Measurements from ENCODE around the gene PLEKHH1. TPM values are rescaled to one million over a fixed set of nuclear protein-coding genes. Genes with fewer than 3 reads are reported as not detected.

The PLEKHH1 gene
- total and polyA plus RNA-seq, 8 donors: 1.2 to 19.2 (median 15.3) TPM

- H3K9me3 ChIP-seq: peaks cover 0 to 17% of the 10 kb centered on the region in 2 donors
- H3K27ac ChIP-seq: no peak overlapping the region
- no peak for TF ChIP-seq CTCF (IDR thresholded peaks at IDR 0.05)
- H3K27me3 ChIP-seq: no peaks in the 10 kb centered on the region
- no peak for ATAC-seq
- no peak overlapping the region for H3K4me3 ChIP-seq
- intact Hi-C loops (cut with DNase I): no loop called here
- H3K4me1 ChIP-seq: peaks cover 0 to 18% of the 10 kb centered on the region in 2 donors
- DNase-seq: no peak
- no peaks in the 10 kb centered on the region for H3K36me3 ChIP-seq
Measured at GRCh38 chr14:67491741-67492507, 41.2 kb upstream of the PLEKHH1 start.

- Histone ChIP-seq H3K27me3 (no peaks in the 10 kb centered on the region), H3K27ac (no peak overlapping the region), H3K4me3 (no peak overlapping the region), H3K36me3 (no peaks in the 10 kb centered on the region), H3K4me1 (peaks cover 0 to 15% of the 10 kb centered on the region in 2 donors), H3K9me3 (peaks cover 0 to 17% of the 10 kb centered on the region in 2 donors)
- ATAC-seq: no peak
- no peak for DNase-seq
- intact Hi-C loops (cut with DNase I): no loop called here
- TF ChIP-seq CTCF (IDR thresholded peaks at IDR 0.05): no peak
Measured at GRCh38 chr14:67492538-67492937, 40.6 kb upstream of the PLEKHH1 start.

- Histone ChIP-seq H3K36me3 (no peaks in the 10 kb centered on the region), H3K4me1 (peaks cover 0 to 9% of the 10 kb centered on the region in 2 donors), H3K4me3 (no peak overlapping the region), H3K27me3 (no peaks in the 10 kb centered on the region), H3K9me3 (peaks cover 0 to 17% of the 10 kb centered on the region in 2 donors), H3K27ac (no peak overlapping the region)
- TF ChIP-seq CTCF (IDR thresholded peaks at IDR 0.05): no peak
- intact Hi-C loops (cut with DNase I): no loop called here
- DNase-seq: no peak
- ATAC-seq: no peak
Measured at GRCh38 chr14:67493092-67493717, 39.9 kb upstream of the PLEKHH1 start.

- Histone ChIP-seq H3K27me3 (no peaks in the 10 kb centered on the region), H3K27ac (no peak overlapping the region), H3K4me1 (no peaks in the 10 kb centered on the region), H3K4me3 (no peak overlapping the region), H3K36me3 (no peaks in the 10 kb centered on the region), H3K9me3 (peaks cover 0 to 17% of the 10 kb centered on the region in 2 donors)
- ATAC-seq (no peak), DNase-seq (no peak)
- intact Hi-C loops (cut with DNase I): no loop called here
- no peak for TF ChIP-seq CTCF (IDR thresholded peaks at IDR 0.05)
Measured at GRCh38 chr14:67495827-67496226, 37.3 kb upstream of the PLEKHH1 start.

- H3K27me3 ChIP-seq: no peaks in the 10 kb centered on the region
- H3K4me3 ChIP-seq: no peak overlapping the region
- intact Hi-C loops (cut with DNase I): no loop called here
- no peak for DNase-seq
- no peaks in the 10 kb centered on the region for H3K36me3 ChIP-seq
- TF ChIP-seq CTCF (IDR thresholded peaks at IDR 0.05): no peak
- peaks cover 0 to 17% of the 10 kb centered on the region in 2 donors for H3K9me3 ChIP-seq
- no peak for ATAC-seq
- no peaks in the 10 kb centered on the region for H3K4me1 ChIP-seq
- H3K27ac ChIP-seq: no peak overlapping the region
Measured at GRCh38 chr14:67497216-67497615, 35.9 kb upstream of the PLEKHH1 start.
